ENCODE data around the gene KIF21A.

The KIF21A gene

DNA sequence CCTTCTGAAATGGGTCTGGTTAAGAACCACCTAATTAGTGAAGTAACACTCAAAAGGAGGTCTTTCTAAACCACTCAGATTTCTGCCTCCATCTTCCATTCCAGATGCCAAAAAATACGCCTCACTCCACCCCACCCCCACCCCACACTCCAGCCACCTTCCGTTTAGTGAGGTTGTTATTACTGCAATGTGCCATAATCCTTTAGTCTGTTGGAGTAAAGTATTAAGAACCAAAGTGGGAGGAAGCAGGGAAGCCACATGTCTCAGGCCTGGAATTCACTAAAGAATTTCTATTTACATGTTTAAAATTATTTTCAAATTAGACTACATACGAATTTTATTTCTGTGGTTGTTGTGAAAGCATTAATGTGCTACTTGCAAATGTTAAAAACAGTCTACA is 7.4 kb downstream of the KIF21A start:
- DNase-seq (ENCODE audit: extremely low spot score) = no peak
- TF ChIP-seq, protein P1, sequence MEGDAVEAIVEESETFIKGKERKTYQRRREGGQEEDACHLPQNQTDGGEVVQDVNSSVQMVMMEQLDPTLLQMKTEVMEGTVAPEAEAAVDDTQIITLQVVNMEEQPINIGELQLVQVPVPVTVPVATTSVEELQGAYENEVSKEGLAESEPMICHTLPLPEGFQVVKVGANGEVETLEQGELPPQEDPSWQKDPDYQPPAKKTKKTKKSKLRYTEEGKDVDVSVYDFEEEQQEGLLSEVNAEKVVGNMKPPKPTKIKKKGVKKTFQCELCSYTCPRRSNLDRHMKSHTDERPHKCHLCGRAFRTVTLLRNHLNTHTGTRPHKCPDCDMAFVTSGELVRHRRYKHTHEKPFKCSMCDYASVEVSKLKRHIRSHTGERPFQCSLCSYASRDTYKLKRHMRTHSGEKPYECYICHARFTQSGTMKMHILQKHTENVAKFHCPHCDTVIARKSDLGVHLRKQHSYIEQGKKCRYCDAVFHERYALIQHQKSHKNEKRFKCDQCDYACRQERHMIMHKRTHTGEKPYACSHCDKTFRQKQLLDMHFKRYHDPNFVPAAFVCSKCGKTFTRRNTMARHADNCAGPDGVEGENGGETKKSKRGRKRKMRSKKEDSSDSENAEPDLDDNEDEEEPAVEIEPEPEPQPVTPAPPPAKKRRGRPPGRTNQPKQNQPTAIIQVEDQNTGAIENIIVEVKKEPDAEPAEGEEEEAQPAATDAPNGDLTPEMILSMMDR (IDR thresholded peaks at IDR 0.05; ENCODE audit: control extremely low read depth, extremely low read depth, low read depth, missing control alignments) = no peak
- CTCF ChIA-PET = interaction anchor here (0.8 to 1.2 kb wide), 3 partner anchors 9 to 169 kb away, joined by 3 read pairs; no protein-coding TSS in a partner anchor
- POLR2A ChIA-PET = no interaction called here

DNA sequence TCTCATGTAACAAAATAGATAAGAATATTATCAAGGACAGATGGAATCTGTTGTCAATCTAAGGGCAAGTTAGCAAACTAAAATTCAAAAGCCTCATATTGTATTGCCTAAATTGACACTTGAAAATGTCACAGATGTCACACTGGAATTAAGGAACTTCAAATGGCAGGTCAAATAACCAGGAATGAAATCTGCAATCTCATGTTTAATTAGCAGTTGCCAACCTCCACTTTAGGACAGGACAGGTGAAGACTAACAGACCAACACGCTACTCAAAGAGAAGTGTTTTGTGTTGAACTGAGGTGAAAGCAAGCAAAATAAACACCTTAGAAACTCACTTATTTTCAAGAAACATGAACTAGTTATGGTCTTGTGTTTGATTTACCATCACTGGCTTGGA is 11.1 kb downstream of the KIF21A start:
- TF ChIP-seq, protein P1 (IDR thresholded peaks at IDR 0.05; ENCODE audit: control extremely low read depth, extremely low read depth, low read depth, missing control alignments) = no peak
- DNase-seq (ENCODE audit: extremely low spot score) = no peak
- ChIA-PET CTCF (no interaction called here), POLR2A (no interaction called here)

DNA sequence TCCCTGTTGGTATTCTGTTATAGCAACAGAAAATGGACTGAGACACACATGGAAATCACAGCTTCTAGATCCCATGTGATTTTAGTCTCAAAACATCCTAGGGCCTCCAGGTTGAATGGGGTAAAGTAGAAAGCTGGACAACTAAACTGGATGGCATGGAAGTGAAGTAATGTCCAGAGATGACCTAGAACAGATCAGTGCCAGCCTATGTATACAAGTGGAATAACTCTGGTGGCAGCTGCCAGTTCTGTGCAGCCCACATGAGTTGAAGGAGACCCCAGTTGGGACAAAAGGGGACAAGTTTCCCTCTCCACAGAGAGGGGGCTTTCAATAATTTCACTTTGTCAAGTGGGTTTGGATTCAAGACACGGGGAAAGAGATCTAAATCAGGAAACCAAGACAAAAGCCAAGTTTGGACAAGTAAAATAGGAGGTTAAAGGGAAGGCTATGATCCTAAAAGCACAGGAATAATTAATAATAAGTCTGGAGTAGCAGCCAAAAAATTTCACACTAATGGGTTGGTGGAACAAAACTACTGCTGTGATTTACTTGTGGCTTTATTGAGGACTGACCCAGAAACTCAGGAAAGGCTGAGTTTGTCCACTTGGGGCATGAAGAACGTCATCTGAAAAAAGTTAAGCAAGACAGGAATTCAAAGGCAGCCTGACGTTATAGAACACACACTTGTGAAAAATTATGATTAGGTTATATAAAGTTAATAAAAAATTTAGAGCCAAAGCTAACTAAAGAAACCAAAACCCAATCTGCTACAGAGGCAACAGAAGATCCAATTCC is 11.7 kb downstream of the KIF21A start:
- no peak for DNase-seq (ENCODE audit: extremely low spot score)
- TF ChIP-seq, protein P1 (IDR thresholded peaks at IDR 0.05; ENCODE audit: control extremely low read depth, extremely low read depth, low read depth, missing control alignments) = no peak
- ChIA-PET CTCF (interaction anchor here (1.0 kb wide), 1 partner anchor 12 kb away, joined by 5 read pairs; the partner anchor contains the start of gene KIF21A), POLR2A (no interaction called here)

DNA sequence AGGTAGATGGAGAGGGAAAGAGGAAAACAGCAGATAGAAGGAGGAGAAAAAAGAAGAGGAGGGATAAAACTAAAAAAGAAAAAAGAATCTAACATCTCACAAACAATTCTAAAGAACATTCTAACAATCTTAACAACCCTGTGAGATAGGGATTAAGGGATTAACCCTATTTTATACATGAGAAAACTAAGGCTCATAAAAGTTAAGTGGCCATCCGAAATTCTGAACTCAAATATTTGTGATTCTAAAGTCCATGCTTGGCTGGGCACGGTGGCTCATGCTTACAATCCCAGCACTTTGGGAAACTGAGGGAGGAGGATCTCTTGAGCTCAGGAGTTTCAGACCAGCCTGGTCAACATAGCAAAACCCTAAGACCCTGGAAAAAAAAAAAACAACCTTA is 13.1 kb downstream of the KIF21A start:
- POLR2A ChIA-PET = interaction anchor here (0.7 kb wide), 1 partner anchor 1079 kb away, joined by 4 read pairs; no protein-coding TSS in a partner anchor
- TF ChIP-seq, protein P1 (IDR thresholded peaks at IDR 0.05; ENCODE audit: control extremely low read depth, extremely low read depth, low read depth, missing control alignments) = no peak
- no peak for DNase-seq (ENCODE audit: extremely low spot score)
- CTCF ChIA-PET = no interaction called here

DNA sequence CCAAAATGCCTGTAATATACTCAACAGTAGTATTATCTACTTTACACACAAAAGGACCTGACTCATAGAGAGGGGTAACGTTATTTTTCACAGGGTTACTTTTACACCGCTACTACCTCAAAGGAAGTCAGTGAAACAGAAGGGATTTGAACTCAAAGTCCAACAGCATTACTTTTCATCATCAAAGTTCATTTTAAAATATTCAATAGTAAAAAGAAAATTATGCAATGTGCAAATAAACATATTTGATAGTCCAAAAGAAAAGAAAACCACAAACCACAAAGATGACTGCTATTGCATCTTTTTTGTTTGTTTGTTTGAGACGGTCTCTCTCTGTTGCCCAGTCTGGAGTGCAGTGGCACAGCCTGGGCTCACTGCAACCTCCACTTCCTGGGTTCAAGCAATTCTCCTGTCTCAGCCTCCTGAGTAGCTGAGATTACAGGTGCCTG is 15.5 kb downstream of the KIF21A start:
- DNase-seq (ENCODE audit: extremely low spot score) = no peak
- ChIA-PET POLR2A (interaction anchor here (0.6 to 0.7 kb wide), 2 partner anchors 19 to 610 kb away, joined by 3 to 4 read pairs; no protein-coding TSS in a partner anchor), CTCF (interaction anchor here (0.8 to 3.8 kb wide), 7 partner anchors 8 to 264 kb away, joined by 3 to 14 read pairs (median 3); no protein-coding TSS in a partner anchor)

DNA sequence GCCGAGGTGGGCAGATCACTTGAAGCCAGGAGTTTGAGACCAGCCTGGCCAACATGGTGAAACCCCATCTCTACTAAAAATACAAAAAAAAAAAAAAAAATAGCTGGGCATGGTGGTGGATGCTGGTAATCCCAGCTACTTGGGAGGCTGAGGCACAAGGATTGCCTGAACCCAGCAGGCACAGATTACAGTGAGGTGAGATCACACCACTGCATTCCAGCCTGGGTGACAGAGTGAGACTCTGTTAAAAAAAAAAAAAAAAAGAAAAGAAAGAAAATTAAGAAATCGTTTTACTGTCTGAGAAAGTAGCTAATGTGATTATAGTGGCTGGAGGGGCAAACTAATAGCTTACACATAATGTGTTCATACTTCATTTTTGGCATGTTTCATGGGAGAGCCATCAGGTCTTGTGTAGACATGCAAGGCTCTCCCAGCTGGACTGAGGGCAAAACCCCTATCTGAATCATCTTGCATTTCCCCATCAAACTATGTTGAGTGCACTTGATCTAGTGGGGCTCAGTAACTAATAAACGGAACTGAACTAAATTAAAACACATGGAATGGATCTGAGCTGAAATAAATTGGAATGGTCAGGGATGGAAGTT is 16.2 kb downstream of the KIF21A start:
- no peak for DNase-seq (ENCODE audit: extremely low spot score)
- CTCF ChIA-PET = interaction anchor here (0.8 to 3.8 kb wide), 9 partner anchors 8 to 265 kb away, joined by 3 to 14 read pairs (median 3); no protein-coding TSS in a partner anchor
- TF ChIP-seq, protein P1 (IDR thresholded peaks at IDR 0.05; ENCODE audit: control extremely low read depth, extremely low read depth, low read depth, missing control alignments) = no peak
- POLR2A ChIA-PET = interaction anchor here (0.6 to 0.7 kb wide), 2 partner anchors 19 to 609 kb away, joined by 3 to 4 read pairs; no protein-coding TSS in a partner anchor

More for the DNA sequence above, 15.5 kb downstream of the KIF21A start:
- TF ChIP-seq, protein P1 (IDR thresholded peaks at IDR 0.05; ENCODE audit: control extremely low read depth, extremely low read depth, low read depth, missing control alignments) = no peak
